ENCODE data around the gene CSRP3.

Gene CSRP3

DNA sequence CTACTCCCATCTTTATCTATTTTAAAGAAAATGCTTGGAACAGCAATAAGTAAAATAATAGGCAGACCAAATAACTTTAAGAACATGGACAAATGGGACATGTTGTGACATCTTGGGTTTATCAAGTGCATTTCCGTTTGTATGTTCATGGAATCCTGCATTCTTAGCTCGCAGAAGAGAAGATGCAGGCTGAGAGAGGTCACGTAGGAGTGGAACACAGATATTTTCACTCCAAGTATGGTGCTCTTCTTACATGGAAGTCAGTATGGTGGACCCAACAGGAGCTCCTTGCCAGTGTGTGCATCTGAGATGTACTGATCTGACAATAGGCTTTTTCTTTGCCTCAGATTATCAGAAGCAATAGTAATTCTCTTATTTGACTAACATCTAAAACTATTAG lies 37.3 kb upstream of the CSRP3 start:
- no peak overlapping the region for H2BK15ac ChIP-seq (ENCODE audit: low read depth, poor library complexity, severe bottlenecking)
- no peak overlapping the region for H4K91ac ChIP-seq (ENCODE audit: low read length)
- peaks cover 5% of the 10 kb centered on the region for H3K79me1 ChIP-seq (replicated peaks; ENCODE audit: low read length, poor library complexity, severe bottlenecking)
- 90% methylated on average over 3 of the region's 3 CpGs for WGBS
- peaks cover 18% of the 10 kb centered on the region for H3K4me1 ChIP-seq (ENCODE audit: control insufficient read depth, insufficient read depth, low read depth, low read length)
- H3K4me2 ChIP-seq (ENCODE audit: low read length, poor library complexity, severe bottlenecking), result no peak overlapping the region
- no peak overlapping the region for H2BK120ac ChIP-seq (ENCODE audit: low read depth, low read length)
- no peaks in the 10 kb centered on the region for H3K36me3 ChIP-seq (ENCODE audit: control insufficient read depth in 1 of 2, insufficient read depth in 2 of 2, low read depth in 1 of 2, low read length in 2 of 2)
- H4K8ac ChIP-seq (ENCODE audit: low read length), result no peak overlapping the region
- H3K4ac ChIP-seq (ENCODE audit: low read depth in 1 of 2, low read length in 2 of 2), result no peak overlapping the region
- no peak overlapping the region for H3K18ac ChIP-seq (ENCODE audit: low read depth in 1 of 2, low read length in 2 of 2)
- no peaks in the 10 kb centered on the region for H3K9me3 ChIP-seq (ENCODE audit: control insufficient read depth, low read length)
- H3K4me3 ChIP-seq (ENCODE audit: insufficient read depth in 1 of 2, low read depth in 1 of 2, low read length in 2 of 2), result no peak overlapping the region
- no peak overlapping the region for H2AFZ ChIP-seq (ENCODE audit: low read depth, low read length)
- no peak overlapping the region for H2AK5ac ChIP-seq (ENCODE audit: low read length, severe bottlenecking)
- H3K27me3 ChIP-seq (ENCODE audit: control insufficient read depth in 1 of 2, insufficient read depth in 1 of 2, low read length in 2 of 2), result peaks cover 20% of the 10 kb centered on the region in 2 experiments
- no peak overlapping the region for H3K27ac ChIP-seq (ENCODE audit: low read length, poor library complexity, severe bottlenecking)
- no peak overlapping the region for H2BK12ac ChIP-seq (ENCODE audit: low read length in 2 of 2)
- DNase-seq, result no peak
- H3K14ac ChIP-seq (ENCODE audit: low read length in 2 of 2), result no peak overlapping the region
- no peak overlapping the region for H3K23ac ChIP-seq (ENCODE audit: low read length in 2 of 2)
- H3K9ac ChIP-seq (ENCODE audit: low read length), result no peak overlapping the region
- no peak overlapping the region for H2BK5ac ChIP-seq (ENCODE audit: low read depth, low read length, poor library complexity, severe bottlenecking)

DNA sequence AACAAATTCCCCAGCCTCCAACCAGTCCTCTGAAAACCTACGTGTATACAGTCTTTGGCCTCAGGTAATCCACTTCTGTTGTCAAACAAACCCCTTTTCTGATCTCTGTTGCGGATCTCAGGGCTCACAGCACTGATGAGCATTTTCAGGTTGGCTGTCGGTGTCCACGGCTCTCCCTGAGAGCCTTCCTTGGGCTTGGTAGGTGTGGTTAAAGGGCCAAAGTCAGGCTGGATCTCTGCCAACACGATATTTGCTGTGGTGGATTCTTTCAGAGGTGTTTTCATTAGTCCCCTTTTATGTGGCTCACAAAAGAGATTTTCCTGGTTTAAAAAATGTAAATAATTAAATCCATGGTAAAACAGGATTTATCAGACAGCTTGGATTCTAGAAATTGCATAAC lies 36.0 kb upstream of the CSRP3 start:
- no peak overlapping the region for H3K4ac ChIP-seq (ENCODE audit: low read depth in 1 of 2, low read length in 2 of 2)
- no peak overlapping the region for H2BK15ac ChIP-seq (ENCODE audit: low read depth, poor library complexity, severe bottlenecking)
- H2BK5ac ChIP-seq (ENCODE audit: low read depth, low read length, poor library complexity, severe bottlenecking), result no peak overlapping the region
- peaks cover 5% of the 10 kb centered on the region for H3K79me1 ChIP-seq (replicated peaks; ENCODE audit: low read length, poor library complexity, severe bottlenecking)
- H3K9me3 ChIP-seq (ENCODE audit: control insufficient read depth, low read length), result no peaks in the 10 kb centered on the region
- H3K9ac ChIP-seq (ENCODE audit: low read length), result no peak overlapping the region
- no peak overlapping the region for H3K23ac ChIP-seq (ENCODE audit: low read length in 2 of 2)
- no peak overlapping the region for H4K8ac ChIP-seq (ENCODE audit: low read length)
- H2BK120ac ChIP-seq (ENCODE audit: low read depth, low read length), result no peak overlapping the region
- H3K36me3 ChIP-seq (ENCODE audit: control insufficient read depth in 1 of 2, insufficient read depth in 2 of 2, low read depth in 1 of 2, low read length in 2 of 2), result no peaks in the 10 kb centered on the region
- H3K18ac ChIP-seq (ENCODE audit: low read depth in 1 of 2, low read length in 2 of 2), result no peak overlapping the region
- H2BK12ac ChIP-seq (ENCODE audit: low read length in 2 of 2), result no peak overlapping the region
- no peak for DNase-seq
- 97% methylated on average over 5 of the region's 5 CpGs for WGBS
- peaks cover 18% of the 10 kb centered on the region for H3K4me1 ChIP-seq (ENCODE audit: control insufficient read depth, insufficient read depth, low read depth, low read length)
- no peak overlapping the region for H3K27ac ChIP-seq (ENCODE audit: low read length, poor library complexity, severe bottlenecking)
- no peak overlapping the region for H3K4me3 ChIP-seq (ENCODE audit: insufficient read depth in 1 of 2, low read depth in 1 of 2, low read length in 2 of 2)
- H2AK5ac ChIP-seq (ENCODE audit: low read length, severe bottlenecking), result no peak overlapping the region
- peak overlapping the region; percentile 60 for H3K4me2 ChIP-seq (ENCODE audit: low read length, poor library complexity, severe bottlenecking)
- H2AFZ ChIP-seq (ENCODE audit: low read depth, low read length), result no peak overlapping the region
- H3K14ac ChIP-seq (ENCODE audit: low read length in 2 of 2), result no peak overlapping the region
- H3K27me3 ChIP-seq (ENCODE audit: control insufficient read depth in 1 of 2, insufficient read depth in 1 of 2, low read length in 2 of 2), result peaks cover 12% of the 10 kb centered on the region in 2 experiments
- no peak overlapping the region for H4K91ac ChIP-seq (ENCODE audit: low read length)

GRCh38 chr11:19237381-19237780 lies 35.6 kb upstream of the CSRP3 start:
- Histone ChIP-seq H2AFZ (ENCODE audit: low read depth, low read length) (no peak overlapping the region), H3K14ac (ENCODE audit: low read length in 2 of 2) (no peak overlapping the region), H2BK12ac (ENCODE audit: low read length in 2 of 2) (no peak overlapping the region), H3K18ac (ENCODE audit: low read depth in 1 of 2, low read length in 2 of 2) (no peak overlapping the region), H3K4me3 (ENCODE audit: insufficient read depth in 1 of 2, low read depth in 1 of 2, low read length in 2 of 2) (no peak overlapping the region), H3K27me3 (ENCODE audit: control insufficient read depth in 1 of 2, insufficient read depth in 1 of 2, low read length in 2 of 2) (peaks cover 7 to 8% of the 10 kb centered on the region in 2 experiments), H3K79me1 (replicated peaks; ENCODE audit: low read length, poor library complexity, severe bottlenecking) (peaks cover 5% of the 10 kb centered on the region), H3K4ac (ENCODE audit: low read depth in 1 of 2, low read length in 2 of 2) (no peak overlapping the region), H3K36me3 (ENCODE audit: control insufficient read depth in 1 of 2, insufficient read depth in 2 of 2, low read depth in 1 of 2, low read length in 2 of 2) (no peaks in the 10 kb centered on the region), H3K23ac (ENCODE audit: low read length in 2 of 2) (no peak overlapping the region), H3K9me3 (ENCODE audit: control insufficient read depth, low read length) (no peaks in the 10 kb centered on the region), H3K27ac (ENCODE audit: low read length, poor library complexity, severe bottlenecking) (peak overlapping the region; percentile 16), H3K4me2 (ENCODE audit: low read length, poor library complexity, severe bottlenecking) (peak overlapping the region; percentile 60), H2BK15ac (ENCODE audit: low read depth, poor library complexity, severe bottlenecking) (no peak overlapping the region), H3K9ac (ENCODE audit: low read length) (no peak overlapping the region), H4K91ac (ENCODE audit: low read length) (no peak overlapping the region), H2AK5ac (ENCODE audit: low read length, severe bottlenecking) (no peak overlapping the region), H4K8ac (ENCODE audit: low read length) (no peak overlapping the region), H3K4me1 (ENCODE audit: control insufficient read depth, insufficient read depth, low read depth, low read length) (peaks cover 15% of the 10 kb centered on the region), H2BK5ac (ENCODE audit: low read depth, low read length, poor library complexity, severe bottlenecking) (no peak overlapping the region), H2BK120ac (ENCODE audit: low read depth, low read length) (no peak overlapping the region)
- no peak for DNase-seq
- 96% methylated on average over 8 of the region's 8 CpGs for WGBS

GRCh38 chr11:19234231-19234817 lies 32.5 kb upstream of the CSRP3 start:
- Histone ChIP-seq H2BK12ac (ENCODE audit: low read length in 2 of 2) (no peak overlapping the region), H3K79me1 (replicated peaks; ENCODE audit: low read length, poor library complexity, severe bottlenecking) (peaks cover 1% of the 10 kb centered on the region), H3K4me2 (ENCODE audit: low read length, poor library complexity, severe bottlenecking) (no peak overlapping the region), H3K23ac (ENCODE audit: low read length in 2 of 2) (no peak overlapping the region), H3K27me3 (ENCODE audit: control insufficient read depth in 1 of 2, insufficient read depth in 1 of 2, low read length in 2 of 2) (no peaks in the 10 kb centered on the region), H3K9me3 (ENCODE audit: control insufficient read depth, low read length) (no peaks in the 10 kb centered on the region), H4K91ac (ENCODE audit: low read length) (no peak overlapping the region), H4K8ac (ENCODE audit: low read length) (no peak overlapping the region), H2AFZ (ENCODE audit: low read depth, low read length) (no peak overlapping the region), H3K4me3 (ENCODE audit: insufficient read depth in 1 of 2, low read depth in 1 of 2, low read length in 2 of 2) (no peak overlapping the region), H3K4me1 (ENCODE audit: control insufficient read depth, insufficient read depth, low read depth, low read length) (peaks cover 3% of the 10 kb centered on the region), H3K9ac (ENCODE audit: low read length) (no peak overlapping the region), H3K4ac (ENCODE audit: low read depth in 1 of 2, low read length in 2 of 2) (no peak overlapping the region), H3K27ac (ENCODE audit: low read length, poor library complexity, severe bottlenecking) (no peak overlapping the region), H2BK15ac (ENCODE audit: low read depth, poor library complexity, severe bottlenecking) (no peak overlapping the region), H3K36me3 (ENCODE audit: control insufficient read depth in 1 of 2, insufficient read depth in 2 of 2, low read depth in 1 of 2, low read length in 2 of 2) (peaks cover 0 to 4% of the 10 kb centered on the region in 2 experiments), H3K18ac (ENCODE audit: low read depth in 1 of 2, low read length in 2 of 2) (no peak overlapping the region), H2AK5ac (ENCODE audit: low read length, severe bottlenecking) (no peak overlapping the region), H3K14ac (ENCODE audit: low read length in 2 of 2) (no peak overlapping the region), H2BK5ac (ENCODE audit: low read depth, low read length, poor library complexity, severe bottlenecking) (no peak overlapping the region), H2BK120ac (ENCODE audit: low read depth, low read length) (no peak overlapping the region)
- no peak for DNase-seq
- 100% methylated on average over 2 of the region's 5 CpGs for WGBS

All from mesenchymal stem cell (in vitro differentiated cells and primary cell).